HTERT RPE-1 (cell line): ENCODE results near the gene SRSF3.
"Not testable (repeated sequence)": the region's sequence is repeated elsewhere in the genome, so short reads cannot be mapped to it uniquely, and the experiment has no call there.

Experiments used
- in situ Hi-C: fragments of 300-500 bp; cut with MboI; formaldehyde crosslinking; loops from 4 replicates; pipeline ENCODE4 v1.14.3; 2020; ENCODE audit warnings: low sequenced_read_pairs

Gene SRSF3

DNA sequence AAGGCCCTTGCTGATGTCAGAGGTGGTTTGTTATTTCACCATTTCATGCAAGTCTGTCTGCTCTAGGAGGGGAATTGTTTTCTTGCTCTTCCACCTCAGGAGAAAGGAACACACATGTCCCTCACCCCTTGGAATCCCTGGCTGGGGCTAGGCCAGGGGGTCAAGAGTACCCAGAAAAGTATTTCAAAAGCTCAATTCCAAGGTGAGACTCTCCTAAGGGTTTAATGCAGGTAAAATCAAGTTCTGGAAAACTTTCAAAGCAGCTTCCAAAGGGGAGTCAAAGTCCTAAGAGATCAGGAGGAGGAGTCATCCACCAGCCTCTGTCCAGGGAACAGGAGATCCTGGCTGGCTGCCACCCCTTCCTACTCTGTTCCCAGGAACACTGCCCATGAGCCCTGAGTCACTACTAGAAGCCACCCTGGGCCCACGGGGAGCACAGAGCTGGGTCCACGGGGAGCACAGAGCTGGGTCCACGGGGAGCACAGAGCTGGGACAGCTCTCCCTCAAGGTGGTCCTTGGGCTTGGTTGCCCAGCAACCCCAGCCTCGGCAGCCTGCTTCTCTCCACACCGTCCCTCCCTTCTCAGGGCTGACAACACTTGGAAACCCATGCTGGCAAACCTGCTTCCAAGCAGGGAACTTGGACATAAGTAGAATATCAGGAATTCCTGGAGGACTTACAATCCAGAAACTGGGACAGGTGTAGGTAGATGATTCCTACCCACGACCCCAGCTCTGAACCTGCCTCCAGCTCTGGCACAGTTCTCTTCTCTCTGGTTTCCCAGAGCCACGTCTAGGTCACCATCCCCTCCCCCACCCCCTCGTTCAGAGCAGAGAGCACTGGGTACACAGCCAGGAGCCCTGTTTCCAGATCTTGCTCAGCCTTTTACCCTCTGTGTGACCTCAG, 49.0 kb downstream of the SRSF3 start:
- in situ Hi-C loops = no loop called here

DNA sequence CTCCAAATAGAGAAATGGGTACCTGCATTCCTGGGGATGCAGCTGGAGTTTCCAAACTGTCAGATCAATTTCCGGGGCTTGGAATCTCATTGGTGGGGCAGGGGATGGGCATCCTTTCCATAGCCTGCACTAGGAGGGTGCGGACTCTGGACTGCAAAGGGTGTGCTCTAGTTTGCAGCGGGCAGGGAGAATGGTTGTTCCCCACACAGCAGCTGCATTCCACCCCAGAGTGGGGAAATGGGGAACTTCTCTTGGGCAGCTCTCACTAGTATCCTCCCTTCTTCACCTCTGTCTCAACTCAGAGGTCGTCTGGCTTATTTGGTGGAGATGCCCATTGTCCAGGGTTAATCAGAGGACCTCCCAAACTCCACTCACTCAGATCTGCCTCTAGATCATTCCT, 49.8 kb downstream of the SRSF3 start:
- in situ Hi-C loops = no loop called here

GRCh38 chr6:36649086-36649485, 54.9 kb downstream of the SRSF3 start:
- in situ Hi-C loops = no loop called here

DNA sequence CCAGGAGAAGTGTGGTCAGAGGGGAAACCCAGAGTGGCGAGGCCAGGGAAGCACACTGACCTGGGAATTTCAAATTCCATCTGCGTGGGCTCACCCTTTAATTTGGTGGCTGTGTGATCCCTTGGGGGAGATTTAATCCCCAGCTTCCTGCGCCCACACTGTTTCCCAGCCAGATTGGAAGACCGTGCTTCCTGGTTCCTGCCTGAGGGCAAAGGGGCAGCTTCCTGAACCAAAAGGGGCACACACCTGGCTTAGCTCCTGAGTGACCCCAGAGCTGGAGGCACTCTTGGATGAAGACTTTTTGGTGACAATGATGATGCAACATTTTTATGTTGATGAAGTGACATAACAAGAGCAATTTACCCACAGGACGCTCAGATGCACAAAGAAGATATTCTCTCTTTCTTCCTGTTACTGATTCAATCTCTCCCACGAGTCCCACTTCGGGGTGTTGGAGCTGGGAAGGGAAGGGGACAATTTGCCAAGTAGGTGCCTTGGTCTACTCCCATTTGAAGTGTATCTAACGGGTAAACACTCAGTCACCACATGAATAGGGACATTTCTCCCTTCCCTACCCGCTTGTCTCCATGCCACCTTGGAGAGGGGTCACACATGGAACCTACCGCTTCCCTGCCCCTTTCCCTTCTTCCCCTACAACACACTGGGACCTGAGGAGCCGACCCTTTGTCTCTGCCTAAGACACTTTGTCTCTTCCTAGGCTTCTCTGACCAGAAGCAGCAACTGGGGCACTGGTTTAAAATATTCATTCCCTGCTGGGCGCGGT, 55.7 kb downstream of the SRSF3 start:
- in situ Hi-C loops = no loop called here

GRCh38 chr6:36650848-36651478, 56.8 kb downstream of the SRSF3 start:
- in situ Hi-C loops = no loop called here

DNA sequence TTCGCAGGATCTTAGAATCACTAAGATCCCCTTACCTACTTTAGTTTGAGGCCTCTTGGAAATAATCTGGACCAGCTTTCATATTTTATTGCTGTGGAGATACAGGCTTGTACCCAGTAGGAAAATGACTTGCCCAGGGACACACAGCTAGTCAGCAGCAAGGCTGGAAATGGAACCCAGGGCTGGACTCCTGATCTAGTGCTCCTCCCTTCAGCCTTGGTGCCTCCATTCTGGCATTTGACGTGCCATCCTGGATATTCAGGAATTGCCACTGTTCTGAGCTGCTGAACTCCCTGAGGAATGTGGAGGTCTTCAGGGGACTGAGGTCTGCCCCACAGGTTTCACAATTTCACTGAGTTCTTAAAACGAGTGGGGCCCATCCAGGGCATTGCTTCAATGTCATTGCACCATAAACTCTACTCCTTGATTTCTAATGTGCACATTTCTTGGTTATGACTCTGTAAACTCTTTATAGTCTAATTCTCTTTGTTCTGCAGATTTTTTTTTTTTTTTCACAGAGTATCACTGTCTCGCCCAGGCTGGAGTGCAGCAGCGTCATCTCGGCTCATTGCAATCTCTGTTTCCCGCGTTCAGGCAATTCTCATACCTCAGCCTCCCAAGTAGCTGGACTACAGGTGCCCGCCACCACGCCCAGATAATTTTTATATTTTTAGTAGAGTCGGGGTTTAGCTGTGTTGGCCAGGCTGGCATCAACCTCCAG, 57.7 kb downstream of the SRSF3 start:
- in situ Hi-C loops = no loop called here

DNA sequence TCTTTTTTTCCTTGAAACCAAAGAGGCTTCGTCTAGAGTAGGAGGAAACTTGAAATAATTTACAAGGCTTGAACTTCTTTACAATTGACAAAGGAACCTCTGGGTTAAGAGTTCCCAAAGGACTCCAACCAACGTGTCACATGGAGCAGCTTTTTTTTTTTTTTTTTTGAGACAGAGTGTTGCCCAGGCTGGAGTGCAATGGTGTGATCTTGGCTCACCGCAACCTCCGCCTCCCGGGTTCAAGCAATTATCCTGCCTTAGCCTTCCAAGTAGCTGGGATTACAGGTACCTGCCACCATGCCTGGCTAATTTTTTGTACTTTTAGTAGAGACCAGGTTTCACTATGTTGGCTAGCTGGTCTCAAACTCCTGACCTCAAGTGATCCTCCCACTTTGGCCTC, 60.3 kb downstream of the SRSF3 start:
- in situ Hi-C loops = not testable (repeated sequence)
